IPS DF 6.9 (cell line): ENCODE results near the gene DIO2.

ENCODE experiments used
- DNase-seq: peaks from one replicate; pipeline ENCODE4 v3.0.0-alpha.2; 2013; ENCODE audit warnings: low read depth, low spot score
- H3K27ac ChIP-seq: one replicate; pipeline ENCODE4 v1.5.1; 2013; ENCODE audit warnings: low read length, control low read depth
- H3K27me3 ChIP-seq: 2 replicates; pipeline ENCODE4 v1.6.1; 2013; ENCODE audit warnings: mild to moderate bottlenecking, low read length; ENCODE audit not compliant: control insufficient read depth, insufficient read depth
- H3K36me3 ChIP-seq: 2 replicates; pipeline ENCODE4 v1.6.1; 2013; ENCODE audit warnings: low read length; ENCODE audit not compliant: control insufficient read depth, insufficient read depth
- H3K4me1 ChIP-seq: 2 replicates; pipeline ENCODE4 v1.6.1; 2013; ENCODE audit warnings: low read length; ENCODE audit not compliant: control insufficient read depth, insufficient read depth
- H3K4me3 ChIP-seq: 2 replicates; pipeline ENCODE4 v1.5.1; 2013; ENCODE audit warnings: mild to moderate bottlenecking, low read length
- H3K9me3 ChIP-seq: 2 replicates; pipeline ENCODE4 v1.6.1; 2013; ENCODE audit warnings: low read length, inconsistent platforms; ENCODE audit not compliant: control insufficient read depth, insufficient read depth
- WGBS: extraction: QIAGEN DNeasy Blood & Tissue Kit; methylation state at CpG from one replicate; pipeline ENCODE4 v1.1.7; 2013; ENCODE audit warnings: mixed read lengths, missing lambda C conversion rate; ENCODE audit not compliant: insufficient read length, insufficient coverage; 5-methylcytosine and 5-hydroxymethylcytosine counted together

The DIO2 gene

GRCh38 chr14:80211153-80212022 lies at the start of gene DIO2:
DIO2 (minus strand) TSS chr14:80211504; CDS start chr14:80211472, 32 bp downstream.
- WGBS, result no CpG with 5 or more reads among the region's 17 CpGs
- H3K4me1 ChIP-seq, result 0 out of 2 replicates have a peak, but pooled peaks cover 2% of the 10 kb centered on the region
- H3K36me3 ChIP-seq, result no peaks in the 10 kb centered on the region
- H3K27ac ChIP-seq, result no peak within 1 kb of the TSS
- H3K27me3 ChIP-seq, result no peaks in the 10 kb centered on the region
- no peaks in the 10 kb centered on the region for H3K9me3 ChIP-seq
- no peak for DNase-seq
- H3K4me3 ChIP-seq, result no peak within 1 kb of the TSS

GRCh38 chr14:80260645-80261044 lies 49.3 kb upstream of the DIO2 start:
- no peaks in the 10 kb centered on the region for H3K36me3 ChIP-seq
- no peaks in the 10 kb centered on the region for H3K4me1 ChIP-seq
- H3K9me3 ChIP-seq, result no peaks in the 10 kb centered on the region
- no peaks in the 10 kb centered on the region for H3K27me3 ChIP-seq
- no peak overlapping the region for H3K27ac ChIP-seq
- WGBS, result no CpG with 5 or more reads among the region's 5 CpGs
- no peak overlapping the region for H3K4me3 ChIP-seq
- DNase-seq, result no peak

GRCh38 chr14:80239631-80240030 lies 28.3 kb upstream of the DIO2 start:
- H3K27ac ChIP-seq, result no peak overlapping the region
- no peak for DNase-seq
- no CpG with 5 or more reads among the region's 2 CpGs for WGBS
- no peaks in the 10 kb centered on the region for H3K36me3 ChIP-seq
- H3K4me3 ChIP-seq, result no peak overlapping the region
- H3K27me3 ChIP-seq, result no peaks in the 10 kb centered on the region
- H3K4me1 ChIP-seq, result no peaks in the 10 kb centered on the region
- peaks cover 2% of the 10 kb centered on the region for H3K9me3 ChIP-seq

GRCh38 chr14:80237143-80237542 lies 25.8 kb upstream of the DIO2 start:
- no peak for DNase-seq
- Histone ChIP-seq H3K27me3 (no peaks in the 10 kb centered on the region), H3K27ac (no peak overlapping the region), H3K4me3 (no peak overlapping the region), H3K9me3 (peaks cover 2% of the 10 kb centered on the region), H3K36me3 (no peaks in the 10 kb centered on the region), H3K4me1 (no peaks in the 10 kb centered on the region)
- no CpG with 5 or more reads among the region's 3 CpGs for whole genome bisulfite sequencing

- no peaks in the 10 kb centered on the region for H3K27me3 ChIP-seq
- peaks cover 2% of the 10 kb centered on the region for H3K9me3 ChIP-seq
- H3K36me3 ChIP-seq, result no peaks in the 10 kb centered on the region
- no peak overlapping the region for H3K27ac ChIP-seq
- H3K4me1 ChIP-seq, result no peaks in the 10 kb centered on the region
- DNase-seq, result no peak
- WGBS, result no CpG with 5 or more reads among the region's 2 CpGs
- no peak overlapping the region for H3K4me3 ChIP-seq
Observed at GRCh38 chr14:80233470-80234089, 22.3 kb upstream of the DIO2 start.

- H3K4me3 ChIP-seq, result no peak overlapping the region
- DNase-seq, result no peak
- no peaks in the 10 kb centered on the region for H3K9me3 ChIP-seq
- no peak overlapping the region for H3K27ac ChIP-seq
- no peaks in the 10 kb centered on the region for H3K4me1 ChIP-seq
- H3K27me3 ChIP-seq, result no peaks in the 10 kb centered on the region
- no CpG with 5 or more reads among the region's 2 CpGs for WGBS
- no peaks in the 10 kb centered on the region for H3K36me3 ChIP-seq
Observed at GRCh38 chr14:80231702-80232101, 20.4 kb upstream of the DIO2 start.

GRCh38 chr14:80223696-80224465 lies 12.6 kb upstream of the DIO2 start:
- H3K9me3 ChIP-seq, result no peaks in the 10 kb centered on the region
- no CpG with 5 or more reads among the region's 3 CpGs for WGBS
- DNase-seq, result no peak
- H3K36me3 ChIP-seq, result no peaks in the 10 kb centered on the region
- no peaks in the 10 kb centered on the region for H3K27me3 ChIP-seq
- H3K27ac ChIP-seq, result no peak overlapping the region
- H3K4me1 ChIP-seq, result no peaks in the 10 kb centered on the region
- H3K4me3 ChIP-seq, result no peak overlapping the region

GRCh38 chr14:80216818-80217217 lies 5.5 kb upstream of the DIO2 start:
- no peaks in the 10 kb centered on the region for H3K27me3 ChIP-seq
- no peak overlapping the region for H3K4me3 ChIP-seq
- no peaks in the 10 kb centered on the region for H3K9me3 ChIP-seq
- H3K4me1 ChIP-seq, result 0 out of 2 replicates have a peak, but pooled peaks cover 2% of the 10 kb centered on the region
- H3K36me3 ChIP-seq, result no peaks in the 10 kb centered on the region
- no CpG with 5 or more reads among the region's 3 CpGs for WGBS
- no peak overlapping the region for H3K27ac ChIP-seq
- DNase-seq, result no peak

- Histone ChIP-seq H3K36me3 (no peaks in the 10 kb centered on the region), H3K27me3 (no peaks in the 10 kb centered on the region), H3K27ac (no peak overlapping the region), H3K4me3 (no peak overlapping the region), H3K4me1 (0 out of 2 replicates have a peak, but pooled peaks cover 2% of the 10 kb centered on the region), H3K9me3 (no peaks in the 10 kb centered on the region)
- DNase-seq, result no peak
- WGBS, result no CpG with 5 or more reads among the region's 10 CpGs
Observed at GRCh38 chr14:80215756-80216581, 4.7 kb upstream of the DIO2 start.

GRCh38 chr14:80215081-80215480 lies 3.8 kb upstream of the DIO2 start:
- WGBS, result no CpG with 5 or more reads among the region's 4 CpGs
- H3K4me3 ChIP-seq, result no peak overlapping the region
- DNase-seq, result no peak
- no peaks in the 10 kb centered on the region for H3K27me3 ChIP-seq
- no peaks in the 10 kb centered on the region for H3K9me3 ChIP-seq
- H3K36me3 ChIP-seq, result no peaks in the 10 kb centered on the region
- no peak overlapping the region for H3K27ac ChIP-seq
- 0 out of 2 replicates have a peak, but pooled peaks cover 2% of the 10 kb centered on the region for H3K4me1 ChIP-seq
